MG63 (cell line): ENCODE measurements around the gene RSPRY1. TPM values are rescaled to one million over a fixed set of nuclear protein-coding genes. Genes with fewer than 3 reads are reported as not detected.
"Not testable (repeated sequence)": the region's sequence is repeated elsewhere in the genome, so short reads cannot be mapped to it uniquely, and the experiment has no call there.

ENCODE experiments used
- DNase-seq: peaks from one replicate; pipeline ENCODE4 v3.0.0-alpha.2; 2020
- H3K27me3 ChIP-seq: fragments of 250-450 bp; sonication (Bioruptor Pico); 2 replicates; pipeline ENCODE4 v1.5.1; 2020; ENCODE audit warnings: mild to moderate bottlenecking, moderate library complexity
- H3K36me3 ChIP-seq: fragments of 250-450 bp; sonication (Bioruptor Pico); 2 replicates; pipeline ENCODE4 v1.5.1; 2020; ENCODE audit warnings: mild to moderate bottlenecking, moderate library complexity
- H3K4me3 ChIP-seq: fragments of 250-450 bp; sonication (Bioruptor Pico); 2 replicates; pipeline ENCODE4 v1.5.1; 2020; ENCODE audit warnings: mild to moderate bottlenecking, moderate library complexity
- H3K9me3 ChIP-seq: fragments of 250-450 bp; sonication (Bioruptor Pico); 2 replicates; pipeline ENCODE4 v1.5.1; 2020; ENCODE audit warnings: mild to moderate bottlenecking, moderate library complexity
- total RNA-seq: library from RNA; depleted of rRNA; stranded (reverse); fragments of >200 nt; shearing (Covaris generic); gene quantifications from 2 replicates; pipeline ENCODE4 v1.2.3, GENCODE V29; 2014; ENCODE audit warnings: low replicate concordance

Gene RSPRY1
- total RNA-seq, 1 experiment from 2014 or later: 72.1 TPM

DNA sequence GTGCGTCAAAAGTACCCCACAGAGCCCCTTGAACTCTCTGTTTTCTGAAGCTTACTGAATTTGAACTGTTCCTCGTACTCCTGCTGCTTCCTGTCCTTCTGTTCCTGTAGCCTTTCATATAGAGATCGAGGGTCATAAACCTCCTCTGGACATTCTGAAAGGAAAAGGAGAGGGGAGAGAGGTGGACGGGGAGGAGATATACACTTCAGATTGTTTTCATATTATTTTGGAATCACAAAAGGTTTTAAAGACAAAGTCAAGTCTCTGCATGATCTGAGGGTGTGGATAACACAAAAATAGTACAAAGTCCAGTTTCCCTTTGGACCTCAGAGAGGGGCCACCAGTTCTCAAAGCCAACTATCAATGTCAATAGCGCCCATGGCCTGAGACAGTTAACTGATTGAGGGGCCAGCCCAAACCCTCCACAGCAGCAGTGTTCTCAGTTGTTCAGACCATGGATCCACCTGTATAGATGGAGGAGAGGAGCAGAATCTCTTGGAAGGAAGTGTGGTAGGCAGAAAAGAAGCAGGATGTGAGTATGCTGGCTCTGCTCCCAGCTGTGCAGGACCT is 13.3 kb upstream of the RSPRY1 start:
- Histone ChIP-seq H3K36me3 (peaks cover 70% of the 10 kb centered on the region), H3K9me3 (no peaks in the 10 kb centered on the region), H3K4me3 (no peak overlapping the region), H3K27me3 (no peaks in the 10 kb centered on the region)
- DNase-seq: no peak

DNA sequence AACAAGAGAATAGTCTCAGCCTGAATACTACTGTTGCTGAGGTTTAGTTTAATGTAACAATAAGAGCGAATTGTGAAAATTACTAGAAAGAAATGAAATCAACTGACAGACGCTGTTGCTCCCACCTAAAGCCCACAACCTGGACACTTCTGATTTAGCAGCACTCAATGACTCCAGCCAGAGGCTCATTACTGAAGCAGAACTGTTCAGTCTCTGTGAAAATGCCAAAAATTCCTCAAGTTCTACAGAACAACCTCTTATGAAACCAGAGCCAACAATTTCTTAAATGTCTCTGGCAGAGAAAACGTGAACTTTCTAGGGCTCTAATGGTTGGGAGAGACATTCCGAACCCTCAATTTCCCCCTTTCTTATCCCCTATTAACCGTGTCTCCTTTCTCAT is 10.2 kb upstream of the RSPRY1 start:
- DNase-seq: no peak
- Histone ChIP-seq H3K9me3 (no peaks in the 10 kb centered on the region), H3K4me3 (no peak overlapping the region), H3K27me3 (no peaks in the 10 kb centered on the region), H3K36me3 (peaks cover 58% of the 10 kb centered on the region)

DNA sequence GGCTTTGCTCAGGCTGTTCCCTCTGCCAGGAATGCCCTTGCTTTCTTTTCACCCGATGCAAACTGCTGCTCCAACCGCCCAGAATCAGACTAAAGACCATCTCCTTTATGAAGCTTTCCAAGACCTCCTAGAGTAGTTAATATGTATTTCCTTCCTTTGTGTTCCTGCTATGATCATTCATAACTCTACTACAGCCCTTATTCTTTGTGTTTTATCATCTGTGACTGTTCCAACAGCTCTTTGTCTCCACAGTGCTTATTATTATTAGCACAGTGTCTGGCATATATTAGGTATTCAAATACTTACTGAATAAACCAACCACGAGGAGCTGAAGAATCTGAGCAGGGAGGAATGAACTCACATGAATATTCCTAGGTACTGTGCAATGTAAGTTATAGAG is 7.9 kb upstream of the RSPRY1 start:
- DNase-seq: no peak
- H3K9me3 ChIP-seq: no peaks in the 10 kb centered on the region

DNA sequence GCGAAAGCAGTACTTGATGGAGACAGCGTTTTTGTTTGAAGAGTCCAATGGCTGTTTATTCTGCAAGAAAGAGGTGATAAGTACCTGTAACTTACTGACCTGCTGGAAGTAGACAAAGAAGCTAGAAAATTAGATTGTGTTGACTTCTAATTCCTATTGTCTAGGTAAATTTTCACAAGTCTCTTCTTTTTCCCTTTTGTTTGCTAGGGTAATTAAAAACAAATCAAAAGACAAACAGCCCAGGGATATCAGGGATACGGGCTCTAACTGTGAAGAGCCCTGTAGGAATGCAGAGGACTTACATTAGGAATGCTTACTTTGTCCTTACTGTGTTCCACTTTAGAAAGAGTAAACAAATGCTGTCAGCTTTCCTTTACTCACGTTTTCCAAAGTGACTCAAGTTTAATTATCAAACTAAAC is 7.3 kb upstream of the RSPRY1 start:
- peak; percentile 30 for DNase-seq
- Histone ChIP-seq H3K4me3 (no peak overlapping the region), H3K36me3 (peaks cover 32% of the 10 kb centered on the region), H3K27me3 (no peaks in the 10 kb centered on the region), H3K9me3 (peaks cover 4% of the 10 kb centered on the region; the same call in 1 of the 2 replicates)

More for the DNA sequence above, 7.9 kb upstream of the RSPRY1 start:
- Histone ChIP-seq H3K36me3 (peaks cover 38% of the 10 kb centered on the region), H3K4me3 (no peak overlapping the region), H3K27me3 (no peaks in the 10 kb centered on the region)

DNA sequence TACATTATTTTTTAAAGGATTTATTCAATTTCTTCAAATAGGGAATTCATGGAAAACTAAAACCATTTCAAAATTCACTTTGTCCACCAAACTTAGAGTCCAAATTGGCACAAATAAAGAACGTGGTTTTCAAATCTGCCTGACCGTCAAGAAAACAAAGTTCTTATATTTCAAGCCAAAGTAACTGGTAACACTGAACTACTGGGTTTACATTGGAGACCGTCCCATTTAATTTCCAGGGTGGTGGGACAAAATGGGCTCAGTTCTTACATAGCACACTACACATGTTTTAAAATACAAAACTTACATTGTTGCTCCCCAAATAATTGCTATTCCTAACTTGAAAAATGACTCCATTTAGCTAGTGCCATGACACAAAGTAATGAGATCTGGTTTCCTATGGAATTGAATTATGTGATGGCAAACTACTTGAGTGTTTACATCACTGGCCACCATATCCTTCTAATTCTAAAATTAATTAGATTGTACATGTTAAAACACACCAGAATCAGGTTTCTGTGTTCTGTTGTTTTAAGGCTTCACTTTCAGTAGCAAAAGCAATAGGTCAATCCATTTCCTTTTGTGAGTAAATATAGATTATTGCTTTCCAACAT is 6.8 kb upstream of the RSPRY1 start:
- H3K27me3 ChIP-seq: no peaks in the 10 kb centered on the region
- H3K36me3 ChIP-seq: peaks cover 32% of the 10 kb centered on the region
- no peak for DNase-seq
- H3K9me3 ChIP-seq: peaks cover 9% of the 10 kb centered on the region
- H3K4me3 ChIP-seq: peak overlapping the region; percentile 1; the same call in 1 of the 2 replicates

DNA sequence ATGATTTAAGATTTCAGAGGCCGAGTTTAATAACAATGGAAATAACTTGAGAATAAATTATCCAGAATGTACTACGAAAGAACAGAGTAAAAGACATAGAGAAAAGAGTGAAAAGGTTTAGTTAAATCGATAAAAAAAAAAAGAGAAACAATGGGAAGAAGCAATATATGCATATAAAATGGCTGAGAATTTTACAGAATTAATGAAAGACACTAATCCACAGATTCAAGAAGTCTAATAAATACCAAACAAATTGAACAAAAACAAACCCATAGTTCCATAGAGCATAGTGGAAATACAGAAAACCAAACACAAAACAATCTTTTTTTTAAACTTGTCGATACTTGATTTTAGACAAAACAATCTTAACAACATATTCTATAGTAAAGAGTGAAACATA is 2.0 kb upstream of the RSPRY1 start:
- DNase-seq: no peak
- no peak overlapping the region; the same call in 1 of the 2 replicates for H3K4me3 ChIP-seq
- no peaks in the 10 kb centered on the region for H3K27me3 ChIP-seq
- peaks cover 15% of the 10 kb centered on the region for H3K9me3 ChIP-seq
- peaks cover 14% of the 10 kb centered on the region for H3K36me3 ChIP-seq

DNA sequence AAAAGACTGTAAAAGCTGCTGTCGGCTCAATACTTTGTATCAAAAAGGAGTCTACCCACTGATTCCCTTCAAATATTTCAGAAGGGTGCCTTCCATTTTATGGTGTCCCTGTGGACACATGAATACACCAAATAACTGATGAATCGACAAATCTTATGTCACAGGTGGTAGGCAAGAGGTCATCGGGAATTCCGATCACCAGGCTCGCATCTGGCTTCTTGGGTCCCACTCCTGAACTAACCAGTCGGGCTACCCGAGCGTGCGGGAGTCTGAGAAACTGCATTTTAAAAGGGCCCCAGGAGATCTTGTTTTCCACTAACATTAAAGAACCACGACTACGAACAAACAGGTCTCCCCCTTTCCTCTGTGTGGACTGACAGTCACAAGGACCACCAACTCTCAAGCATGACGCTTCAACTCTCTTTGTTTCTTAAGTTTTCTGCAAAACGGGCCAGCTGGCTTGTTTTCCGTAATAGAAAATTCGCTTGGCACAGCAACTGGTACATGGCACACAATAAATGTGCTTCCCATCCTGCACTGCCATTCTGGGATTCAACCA is 1.2 kb upstream of the RSPRY1 start:
- no peaks in the 10 kb centered on the region for H3K27me3 ChIP-seq
- H3K36me3 ChIP-seq: peaks cover 13% of the 10 kb centered on the region
- H3K9me3 ChIP-seq: peaks cover 15% of the 10 kb centered on the region
- DNase-seq: no peak
- H3K4me3 ChIP-seq: peak overlapping the region; percentile 97

DNA sequence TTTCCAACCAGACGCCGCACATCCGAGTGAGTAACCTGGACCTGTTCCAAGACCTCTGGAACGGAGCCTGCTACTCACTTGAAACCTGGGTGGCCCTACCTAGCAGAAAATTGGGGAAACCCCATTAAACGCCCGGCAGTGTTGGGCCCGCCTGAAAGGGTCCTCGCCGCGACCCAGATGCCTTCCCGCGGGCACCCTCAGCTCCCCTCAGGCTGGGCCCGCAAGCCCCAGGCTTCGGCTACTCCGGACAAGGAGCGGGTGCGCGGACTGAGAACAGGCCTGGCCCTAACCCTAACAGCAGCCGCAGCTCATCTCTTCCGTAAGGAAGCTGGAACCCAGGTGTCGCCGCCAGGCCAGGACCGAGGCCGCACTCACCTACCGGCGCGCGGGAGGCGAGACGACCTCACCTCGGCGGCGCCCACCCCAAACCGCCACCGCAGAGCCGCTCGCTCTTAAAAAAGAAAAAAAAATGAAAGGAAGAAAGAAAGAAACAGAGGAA is 634 bp upstream of the RSPRY1 start:
- peaks cover 11% of the 10 kb centered on the region for H3K36me3 ChIP-seq
- no peaks in the 10 kb centered on the region for H3K27me3 ChIP-seq
- peaks cover 15% of the 10 kb centered on the region for H3K9me3 ChIP-seq
- peak; percentile 83 for DNase-seq
- peak overlapping the region; percentile 97 for H3K4me3 ChIP-seq

DNA sequence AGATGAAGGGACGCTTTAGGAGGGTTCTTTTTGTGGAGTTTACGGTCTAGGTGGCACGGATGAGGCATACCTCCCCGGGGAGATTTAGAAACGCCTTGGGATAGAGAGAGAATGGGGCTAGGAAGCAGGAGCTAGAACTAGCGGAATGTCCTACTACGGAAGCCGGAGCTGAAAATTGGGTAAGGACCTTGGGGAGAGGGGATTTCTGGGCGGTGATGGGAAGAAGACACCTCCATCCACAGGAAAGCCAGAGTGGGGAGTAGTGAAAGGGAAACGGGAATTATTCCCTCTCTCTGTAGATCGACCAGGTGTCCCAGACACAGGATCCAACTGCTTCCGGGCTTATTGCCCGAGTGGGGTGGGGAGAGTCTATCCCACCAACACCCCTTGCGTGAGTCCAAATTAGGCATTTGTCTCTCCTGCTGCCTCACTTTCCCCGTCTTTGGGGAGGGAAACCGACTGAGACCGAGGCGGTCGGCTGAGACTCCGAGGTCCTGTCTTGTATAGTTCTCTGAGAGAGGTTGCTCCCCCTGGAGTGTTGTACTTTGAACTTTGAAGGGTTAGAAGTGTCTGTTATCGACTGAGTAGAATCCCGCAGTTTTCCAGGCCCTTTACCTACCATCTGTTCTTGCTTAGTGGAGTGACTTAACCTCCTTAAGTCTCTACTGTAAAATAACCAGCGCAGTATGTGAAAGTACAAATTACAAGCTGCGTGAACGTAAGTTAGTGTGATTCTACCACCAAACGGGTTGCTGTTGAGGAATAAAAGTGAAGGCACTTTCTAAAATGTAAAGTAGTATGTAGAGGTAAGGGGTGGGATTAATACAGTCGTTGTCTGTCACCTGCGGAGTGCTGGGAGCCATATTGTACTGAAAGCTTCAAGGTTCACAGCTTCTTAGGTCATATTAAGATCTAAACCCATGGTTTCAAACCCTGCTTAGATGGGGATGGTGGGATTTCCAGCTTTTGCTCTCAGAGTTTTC is 1.0 kb downstream of the RSPRY1 start:
- peak; percentile 52 for DNase-seq
- Histone ChIP-seq H3K4me3 (peak overlapping the region; percentile 97), H3K36me3 (peaks cover 11% of the 10 kb centered on the region), H3K27me3 (no peaks in the 10 kb centered on the region), H3K9me3 (peaks cover 15% of the 10 kb centered on the region)

DNA sequence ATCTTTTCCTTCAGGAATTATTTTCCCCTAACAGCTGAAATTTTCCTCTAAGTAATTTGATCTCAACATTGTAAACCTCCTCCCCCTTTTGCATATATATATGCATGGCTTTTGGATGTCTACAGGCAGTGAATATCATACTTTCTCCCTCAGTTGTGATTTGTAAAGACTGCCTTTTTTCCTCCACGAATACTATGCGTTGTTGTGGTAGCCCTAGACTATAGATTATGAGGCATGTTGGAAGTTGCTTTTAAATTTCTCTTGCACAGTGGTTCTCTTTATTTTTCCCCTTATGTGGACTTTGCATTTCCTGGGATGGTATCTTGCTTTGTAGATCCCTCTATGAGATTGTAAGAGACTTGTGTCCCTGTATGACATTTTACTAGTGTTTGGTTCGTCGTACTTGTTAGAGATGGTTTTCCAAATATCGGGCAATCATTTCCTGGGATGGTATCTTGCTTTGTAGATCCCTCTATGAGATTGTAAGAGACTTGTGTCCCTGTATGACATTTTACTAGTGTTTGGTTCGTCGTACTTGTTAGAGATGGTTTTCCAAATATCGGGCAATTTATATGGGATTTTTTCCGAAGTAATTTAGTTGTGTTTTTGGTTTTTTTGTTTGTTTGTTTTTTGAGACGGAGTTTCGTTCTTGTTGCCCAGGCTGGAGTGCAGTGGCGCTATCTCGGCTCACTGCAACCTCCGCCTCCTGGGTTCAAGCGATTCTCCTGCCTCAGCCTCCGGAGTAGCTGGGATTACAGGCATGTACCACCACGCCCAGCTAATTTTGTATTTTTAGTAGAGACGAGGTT is 2.0 kb downstream of the RSPRY1 start:
- H3K4me3 ChIP-seq: peak overlapping the region; percentile 97
- peaks cover 15% of the 10 kb centered on the region for H3K9me3 ChIP-seq
- not testable (repeated sequence) for H3K27me3 ChIP-seq, DNase-seq
- H3K36me3 ChIP-seq: peaks cover 10% of the 10 kb centered on the region

DNA sequence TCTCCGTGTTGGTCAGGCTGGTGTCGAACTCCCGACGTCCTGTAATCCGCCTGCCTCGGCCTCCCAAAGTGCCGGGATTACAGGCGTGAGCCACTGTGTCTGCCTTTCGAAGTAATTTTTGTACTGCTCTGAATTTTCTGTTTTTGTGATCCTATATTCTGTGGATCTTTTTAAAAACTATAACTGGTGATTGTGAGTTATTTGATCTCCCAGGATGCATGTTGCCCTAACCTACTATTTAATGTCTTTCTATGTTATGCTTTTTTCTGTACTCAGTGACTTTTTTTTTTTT is 2.5 kb downstream of the RSPRY1 start:
- Histone ChIP-seq H3K36me3 (peaks cover 11% of the 10 kb centered on the region), H3K27me3 (no peaks in the 10 kb centered on the region), H3K4me3 (peak overlapping the region; percentile 97), H3K9me3 (peaks cover 13% of the 10 kb centered on the region)
- no peak for DNase-seq

DNA sequence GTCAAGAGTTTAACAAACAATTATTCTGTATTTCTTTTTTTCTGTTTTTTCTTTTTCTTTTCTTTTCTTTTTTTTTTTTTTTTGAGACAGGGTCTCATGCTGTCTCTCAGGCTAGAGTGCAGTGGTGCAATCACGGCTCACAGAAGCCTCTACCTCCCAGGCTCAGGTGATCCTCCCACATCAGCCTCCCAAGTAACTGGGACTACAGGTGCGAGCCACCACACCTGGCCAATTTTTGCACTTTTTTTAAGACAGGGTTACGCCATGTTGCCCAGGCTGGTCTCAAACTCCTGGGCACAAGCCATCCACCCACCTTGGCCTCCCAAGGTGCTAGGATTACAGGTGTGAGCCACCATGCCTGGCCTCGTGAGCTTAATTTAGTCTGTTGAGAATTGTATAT is 3.4 kb downstream of the RSPRY1 start:
- not testable (repeated sequence) for H3K27me3 ChIP-seq, H3K9me3 ChIP-seq, DNase-seq, H3K36me3 ChIP-seq, H3K4me3 ChIP-seq

DNA sequence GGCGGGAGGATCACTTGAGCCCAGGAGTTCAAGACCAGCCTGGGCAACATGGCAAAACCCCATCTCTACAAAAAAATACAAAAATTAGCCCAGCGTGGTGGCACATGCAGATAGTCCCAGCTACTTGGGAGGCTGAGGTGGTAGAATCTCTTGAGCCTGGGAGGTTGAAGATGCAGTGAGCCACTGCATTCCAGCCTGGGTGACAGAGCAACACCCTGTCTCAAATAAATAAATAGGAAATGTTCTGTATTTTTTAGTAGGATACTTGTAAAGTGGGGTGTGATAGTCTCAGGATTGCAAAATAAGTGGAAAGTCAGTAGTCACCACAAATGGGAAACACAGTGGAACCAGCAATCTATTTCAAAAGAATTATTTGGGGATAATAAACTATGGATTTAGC is 4.0 kb downstream of the RSPRY1 start:
- Histone ChIP-seq H3K4me3 (no peak overlapping the region), H3K27me3 (no peaks in the 10 kb centered on the region), H3K9me3 (no peaks in the 10 kb centered on the region), H3K36me3 (peaks cover 5% of the 10 kb centered on the region; the same call in 1 of the 2 replicates)
- no peak for DNase-seq

DNA sequence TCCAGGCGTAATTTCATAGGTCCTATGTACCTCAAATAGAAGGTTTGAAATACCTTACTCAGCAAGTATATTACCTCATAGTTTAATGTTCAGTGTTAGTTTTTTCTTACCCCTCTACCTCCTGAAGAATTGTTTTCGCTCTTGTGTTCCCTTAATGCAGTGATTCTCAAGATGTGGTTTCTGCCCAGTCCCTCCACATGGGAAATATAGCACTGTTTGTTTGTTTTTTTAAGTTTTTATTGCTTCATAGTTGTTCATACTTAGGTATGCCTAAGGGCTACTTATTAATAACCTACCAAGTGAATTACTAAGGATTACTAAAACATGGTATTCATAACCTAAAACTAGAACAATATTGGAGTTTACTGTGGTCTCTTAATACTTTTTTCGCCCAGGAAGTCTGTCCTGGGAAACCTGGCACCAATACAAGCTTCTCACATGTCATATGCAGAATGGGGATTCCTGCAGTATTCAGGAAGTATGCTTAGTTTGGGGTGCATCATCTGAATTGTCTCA is 5.0 kb downstream of the RSPRY1 start:
- Histone ChIP-seq H3K27me3 (no peaks in the 10 kb centered on the region), H3K4me3 (no peak overlapping the region), H3K9me3 (no peaks in the 10 kb centered on the region), H3K36me3 (peaks cover 2% of the 10 kb centered on the region; the same call in 1 of the 2 replicates)
- peak; percentile 53 for DNase-seq

DNA sequence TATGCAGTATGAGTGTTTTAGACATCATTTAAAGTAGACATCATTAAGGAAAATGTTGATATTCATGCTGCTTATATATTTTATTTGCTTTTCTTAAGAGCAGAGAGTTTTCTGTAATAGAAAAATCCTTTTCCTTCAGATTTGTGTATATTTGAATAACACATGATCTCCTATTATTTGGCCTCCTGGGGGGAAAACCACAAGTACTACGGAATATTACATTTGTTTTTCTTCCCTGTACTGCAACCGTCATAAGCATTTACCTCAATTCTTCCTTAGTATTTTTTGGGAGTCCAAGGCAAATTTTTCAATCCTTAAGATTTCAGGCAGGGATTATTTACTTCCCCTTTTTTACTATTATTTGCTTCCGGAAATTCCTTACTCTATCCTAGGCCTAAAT is 6.0 kb downstream of the RSPRY1 start:
- peaks cover 4% of the 10 kb centered on the region; the same call in 1 of the 2 replicates for H3K36me3 ChIP-seq
- no peaks in the 10 kb centered on the region for H3K9me3 ChIP-seq
- no peak overlapping the region for H3K4me3 ChIP-seq
- no peaks in the 10 kb centered on the region for H3K27me3 ChIP-seq
- no peak for DNase-seq
